Adipocyte (in vitro differentiated cells): ENCODE results near the gene SLC13A3.

Experiments used
- DNase-seq: peaks from one replicate; pipeline ENCODE4 v3.0.0-alpha.2; 2015; ENCODE audit warnings: low read depth
- H3K27me3 ChIP-seq: replicated peaks from 2 replicates; pipeline ENCODE4 v1.7.0; 2013; ENCODE audit warnings: mild to moderate bottlenecking, low read length, moderate library complexity; ENCODE audit not compliant: control insufficient read depth, insufficient read depth
- H3K36me3 ChIP-seq: 2 replicates; pipeline ENCODE4 v1.7.0; 2013; ENCODE audit warnings: low read length, mild to moderate bottlenecking, moderate library complexity; ENCODE audit not compliant: control insufficient read depth, insufficient read depth, severe bottlenecking
- H3K4me1 ChIP-seq: 2 replicates; pipeline ENCODE4 v1.7.0; 2013; ENCODE audit warnings: mild to moderate bottlenecking, low read length, moderate library complexity; ENCODE audit not compliant: control insufficient read depth, insufficient read depth
- H3K4me3 ChIP-seq: 2 replicates; pipeline ENCODE4 v1.7.0; 2013; ENCODE audit warnings: mild to moderate bottlenecking, low read length, moderate library complexity
- H3K9ac ChIP-seq: 2 replicates; pipeline ENCODE4 v1.7.0; 2013; ENCODE audit warnings: mild to moderate bottlenecking, low read length, moderate library complexity
- H3K9me3 ChIP-seq: 2 replicates; pipeline ENCODE4 v1.7.0; 2013; ENCODE audit warnings: mild to moderate bottlenecking, low read length, moderate library complexity; ENCODE audit not compliant: control insufficient read depth

SLC13A3 gene

DNA sequence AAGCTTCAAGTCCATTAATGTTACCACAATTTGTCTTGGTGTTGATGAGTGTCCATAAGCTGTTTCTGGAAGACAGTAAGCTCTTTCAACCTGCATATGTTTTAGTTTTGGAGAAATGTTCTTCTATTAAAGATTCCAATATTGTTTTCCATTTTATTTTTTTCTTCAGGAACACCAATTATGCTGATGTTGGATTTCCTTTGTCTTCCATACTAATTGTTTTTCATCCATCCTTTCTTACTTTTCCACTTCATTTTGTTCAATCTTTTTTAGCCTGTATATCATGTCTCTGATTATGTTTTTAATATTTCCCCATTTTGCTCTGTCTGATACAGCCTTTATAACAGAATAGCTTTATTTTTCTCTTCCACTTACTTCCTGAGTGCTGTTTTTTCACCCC lies 21.9 kb downstream of the SLC13A3 start:
- Histone ChIP-seq H3K9me3 (peaks cover 18% of the 10 kb centered on the region), H3K4me1 (no peaks in the 10 kb centered on the region), H3K4me3 (no peak overlapping the region)

DNA sequence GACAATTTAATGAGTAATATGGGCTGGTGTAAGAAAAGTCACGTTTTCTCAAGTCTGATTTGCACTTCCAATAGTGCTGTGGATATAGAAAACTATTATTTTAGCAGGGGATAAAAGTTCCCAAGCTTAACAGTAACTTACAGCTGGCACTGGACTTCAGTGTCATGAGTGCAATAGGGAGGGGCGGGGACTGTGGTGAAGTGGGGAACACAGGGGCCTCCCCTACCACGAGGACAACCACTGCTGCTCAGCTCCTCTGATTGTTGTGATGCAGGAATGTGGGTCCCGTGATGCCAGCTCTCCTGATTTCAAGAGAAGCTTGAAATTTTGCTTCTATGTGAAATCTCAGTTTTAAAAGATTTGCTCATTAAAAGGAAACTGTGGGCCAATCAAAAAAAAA lies 24.0 kb downstream of the SLC13A3 start:
- no peaks in the 10 kb centered on the region for H3K36me3 ChIP-seq
- DNase-seq, result no peak
- H3K4me1 ChIP-seq, result peaks cover under 1% of the 10 kb centered on the region
- H3K27me3 ChIP-seq, result no peaks in the 10 kb centered on the region
- no peak overlapping the region for H3K9ac ChIP-seq
- H3K4me3 ChIP-seq, result no peak overlapping the region
- peaks cover 19% of the 10 kb centered on the region for H3K9me3 ChIP-seq

More for the DNA sequence above, 21.9 kb downstream of the SLC13A3 start:
- Histone ChIP-seq H3K27me3 (no peaks in the 10 kb centered on the region), H3K9ac (no peak overlapping the region), H3K36me3 (no peaks in the 10 kb centered on the region)
- no peak for DNase-seq

DNA sequence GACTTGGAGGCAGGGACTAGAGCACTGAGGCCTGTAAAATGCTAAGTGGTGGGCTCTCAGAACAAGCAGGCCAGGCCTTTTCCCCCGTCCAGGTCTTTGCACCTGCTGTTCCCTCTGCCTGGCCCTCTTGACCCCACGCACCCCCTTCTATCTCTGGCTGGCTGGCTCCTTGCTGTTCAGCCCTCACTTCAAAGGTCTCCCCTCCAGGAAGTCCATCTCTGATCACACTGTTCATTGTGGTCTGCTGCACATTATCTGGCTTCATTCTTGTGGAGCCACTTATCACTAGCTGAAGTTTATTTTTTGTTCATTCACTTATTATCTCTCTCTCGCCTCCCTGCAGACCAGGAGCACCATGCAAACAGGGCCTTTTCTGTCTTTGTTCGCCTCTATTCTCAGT lies 24.5 kb downstream of the SLC13A3 start:
- Histone ChIP-seq H3K9me3 (peaks cover 19% of the 10 kb centered on the region), H3K36me3 (no peaks in the 10 kb centered on the region), H3K9ac (no peak overlapping the region), H3K4me3 (no peak overlapping the region), H3K27me3 (no peaks in the 10 kb centered on the region), H3K4me1 (peaks cover 5% of the 10 kb centered on the region)
- no peak for DNase-seq

DNA sequence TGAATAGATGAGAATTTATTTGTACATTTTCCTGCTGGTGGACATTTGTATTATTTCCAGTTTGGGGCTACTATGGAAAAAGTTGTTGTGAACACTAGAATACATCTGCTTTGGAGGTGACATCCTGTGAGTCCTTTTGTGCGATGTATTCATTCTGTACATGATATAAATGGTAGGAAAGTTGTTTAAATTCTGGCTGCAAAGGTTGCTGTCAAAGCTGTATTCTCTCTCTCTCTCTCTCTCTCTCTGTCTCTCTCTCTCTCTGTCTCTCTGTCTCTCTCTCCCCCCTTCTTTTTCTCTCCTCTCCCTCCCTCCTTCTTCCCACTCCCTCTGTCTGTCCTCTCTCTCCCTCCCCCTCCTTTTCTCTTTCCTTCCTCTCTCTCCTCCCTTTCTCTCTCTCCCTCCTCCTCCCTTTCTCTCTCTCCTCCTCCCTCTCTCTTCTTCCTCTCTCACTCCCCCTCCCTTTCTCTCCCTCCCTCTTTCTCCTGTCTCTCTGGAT lies 25.3 kb downstream of the SLC13A3 start:
- no peak overlapping the region for H3K4me3 ChIP-seq

DNA sequence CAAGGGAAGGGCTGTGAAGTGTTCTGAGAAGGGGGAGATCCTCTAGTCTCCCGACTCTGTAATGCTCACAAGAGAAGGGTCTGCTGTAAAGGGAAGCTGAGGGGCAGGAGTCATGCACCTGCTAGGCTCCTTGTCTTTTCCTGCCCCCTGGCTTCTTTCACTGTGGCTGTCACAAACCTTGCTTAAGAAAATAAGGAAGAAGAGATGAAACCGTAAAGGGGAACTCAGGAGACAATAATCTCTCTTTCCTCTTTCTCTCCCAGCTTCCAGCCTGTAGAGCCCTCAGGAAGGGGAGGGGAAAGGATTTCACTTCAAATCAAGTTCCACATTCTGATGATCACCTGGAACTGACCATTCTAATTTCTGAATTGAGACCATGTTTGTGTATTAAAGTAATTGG lies 26.3 kb downstream of the SLC13A3 start:
- Histone ChIP-seq H3K36me3 (no peaks in the 10 kb centered on the region), H3K4me3 (no peak overlapping the region), H3K27me3 (no peaks in the 10 kb centered on the region), H3K4me1 (peaks cover 18% of the 10 kb centered on the region), H3K9ac (no peak overlapping the region), H3K9me3 (peaks cover 14% of the 10 kb centered on the region)
- DNase-seq, result no peak

More for the DNA sequence above, 25.3 kb downstream of the SLC13A3 start:
- H3K36me3 ChIP-seq, result no peaks in the 10 kb centered on the region
- peaks cover 19% of the 10 kb centered on the region for H3K9me3 ChIP-seq
- H3K27me3 ChIP-seq, result no peaks in the 10 kb centered on the region
- H3K4me1 ChIP-seq, result peaks cover 14% of the 10 kb centered on the region
- no peak overlapping the region for H3K9ac ChIP-seq
- no peak for DNase-seq

DNA sequence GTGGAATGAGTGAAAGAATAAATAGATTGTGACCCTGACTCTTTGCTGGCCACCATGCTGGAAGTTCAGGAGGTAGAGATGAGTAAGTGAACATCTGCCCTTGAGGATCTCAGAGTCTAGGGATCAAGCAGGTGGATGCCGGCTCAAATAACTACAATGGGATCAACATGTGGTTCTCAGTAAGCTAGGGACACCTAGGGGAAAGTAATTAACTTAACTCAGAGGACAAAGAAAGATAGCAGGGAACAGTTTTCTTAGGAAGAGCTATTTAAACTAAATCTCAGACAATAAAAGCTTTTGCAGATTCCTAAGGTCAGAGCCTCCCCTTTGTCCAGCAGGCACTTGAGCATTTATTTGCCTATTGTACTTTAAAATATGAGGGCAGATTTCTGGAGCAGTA lies 29.1 kb downstream of the SLC13A3 start:
- Histone ChIP-seq H3K4me3 (no peak overlapping the region), H3K9me3 (peaks cover 4% of the 10 kb centered on the region), H3K36me3 (no peaks in the 10 kb centered on the region), H3K27me3 (no peaks in the 10 kb centered on the region), H3K9ac (no peak overlapping the region), H3K4me1 (peaks cover 24% of the 10 kb centered on the region)
- no peak for DNase-seq

DNA sequence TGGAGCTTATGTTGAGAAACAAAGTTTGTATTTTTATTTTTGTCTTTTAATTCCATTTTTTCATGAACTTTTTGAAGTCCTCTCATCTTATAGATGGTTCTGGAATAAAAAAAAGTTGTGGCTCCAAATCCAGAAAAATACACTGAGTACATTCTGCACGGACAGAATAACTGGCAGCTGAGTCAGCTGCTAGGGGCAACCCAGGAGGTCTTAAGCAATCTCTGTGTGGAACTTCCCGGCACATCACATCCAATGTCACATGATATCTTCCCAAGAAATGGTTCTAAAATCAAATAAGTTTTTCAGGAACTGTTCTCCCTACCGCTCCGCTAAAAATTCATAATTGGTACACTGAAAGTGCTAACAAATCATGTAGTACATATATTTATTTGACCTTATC lies 29.8 kb downstream of the SLC13A3 start:
- Histone ChIP-seq H3K4me3 (no peak overlapping the region), H3K9ac (no peak overlapping the region), H3K36me3 (no peaks in the 10 kb centered on the region), H3K27me3 (no peaks in the 10 kb centered on the region), H3K9me3 (peaks cover 4% of the 10 kb centered on the region), H3K4me1 (peaks cover 24% of the 10 kb centered on the region)
- DNase-seq, result peak; percentile 51

DNA sequence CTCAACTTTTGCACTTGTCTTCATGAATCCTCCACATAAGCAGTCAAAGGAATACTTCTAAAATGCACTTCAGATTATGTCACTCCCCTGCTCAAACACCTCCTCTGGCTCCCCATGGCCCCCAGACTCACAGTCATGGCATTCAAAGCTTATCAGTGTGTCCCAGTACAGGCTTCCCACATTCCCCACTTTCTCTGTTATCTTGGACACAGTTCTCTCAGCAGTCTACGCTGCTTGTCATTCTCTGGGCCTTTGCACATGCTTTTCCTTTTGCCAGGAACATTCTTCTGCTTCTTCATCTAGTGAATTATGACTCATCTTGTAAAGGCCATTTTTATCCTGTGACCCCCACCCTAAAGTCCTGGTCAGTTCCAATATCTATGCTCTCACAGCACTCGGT lies 31.8 kb downstream of the SLC13A3 start:
- Histone ChIP-seq H3K9me3 (peaks cover 2% of the 10 kb centered on the region), H3K27me3 (no peaks in the 10 kb centered on the region), H3K4me1 (peaks cover 24% of the 10 kb centered on the region), H3K9ac (no peak overlapping the region), H3K36me3 (no peaks in the 10 kb centered on the region), H3K4me3 (no peak overlapping the region)
- no peak for DNase-seq

DNA sequence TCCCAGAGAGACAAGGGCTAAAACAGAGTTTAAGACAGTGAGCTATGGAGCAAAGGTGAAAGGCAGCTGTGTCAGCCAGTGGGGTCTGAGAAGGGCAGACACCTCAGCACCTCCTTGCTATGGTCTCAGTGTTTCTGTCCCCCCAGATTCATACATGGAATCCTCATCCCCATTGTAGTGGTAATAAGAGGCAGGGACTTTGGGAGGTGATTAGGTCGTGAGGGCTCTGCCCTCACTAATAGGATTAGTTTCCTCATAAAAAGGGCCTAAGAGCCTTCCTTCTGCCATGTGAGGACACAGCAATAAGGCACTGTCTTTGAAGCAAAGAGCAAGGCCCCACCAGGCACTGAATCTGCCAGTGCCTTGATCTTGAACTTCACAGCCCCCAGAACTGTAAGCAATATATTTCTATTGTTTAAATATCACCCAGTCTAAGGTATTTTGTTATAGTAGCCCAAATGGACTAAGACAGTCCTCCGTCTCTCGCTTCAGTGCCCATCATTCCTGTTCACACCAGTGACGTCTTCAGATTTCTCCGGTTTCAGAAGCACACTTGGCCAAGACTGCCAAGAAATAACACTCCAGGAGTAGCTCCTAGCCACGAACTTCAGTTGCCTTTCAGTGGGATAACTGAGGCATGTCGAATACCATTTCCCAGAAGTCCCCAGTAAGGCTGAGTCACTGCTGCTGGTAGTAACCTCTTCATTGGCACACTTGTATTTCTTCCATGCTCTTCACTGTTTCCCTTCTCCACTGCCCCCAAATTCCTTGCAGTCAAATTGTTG lies 32.8 kb downstream of the SLC13A3 start:
- DNase-seq, result no peak
- Histone ChIP-seq H3K9me3 (no peaks in the 10 kb centered on the region), H3K27me3 (no peaks in the 10 kb centered on the region), H3K4me1 (peaks cover 24% of the 10 kb centered on the region), H3K9ac (no peak overlapping the region), H3K36me3 (no peaks in the 10 kb centered on the region), H3K4me3 (no peak overlapping the region)

DNA sequence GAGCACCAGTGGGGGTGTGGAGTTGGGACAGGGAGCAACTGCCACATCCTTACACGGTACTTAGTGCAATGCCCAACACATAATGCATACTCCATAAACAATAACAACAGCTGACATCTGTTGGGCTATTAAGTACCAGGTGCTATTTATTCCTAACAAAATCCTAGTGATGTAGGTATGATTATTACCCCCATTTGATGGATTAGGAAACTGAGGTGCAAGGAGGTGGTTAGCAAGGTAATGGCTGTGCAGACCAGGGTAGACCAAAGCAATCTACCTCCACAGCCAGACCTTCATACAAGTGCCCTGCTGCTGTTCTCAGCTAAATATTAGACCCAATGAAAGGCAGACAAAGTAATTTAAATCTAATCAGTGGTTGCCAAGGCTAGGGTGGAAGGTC lies 36.8 kb downstream of the SLC13A3 start:
- H3K4me3 ChIP-seq, result no peak overlapping the region
- no peak overlapping the region for H3K9ac ChIP-seq
- no peaks in the 10 kb centered on the region for H3K27me3 ChIP-seq
- DNase-seq, result no peak
- H3K9me3 ChIP-seq, result no peaks in the 10 kb centered on the region
- peaks cover 4% of the 10 kb centered on the region for H3K4me1 ChIP-seq
- H3K36me3 ChIP-seq, result no peaks in the 10 kb centered on the region

DNA sequence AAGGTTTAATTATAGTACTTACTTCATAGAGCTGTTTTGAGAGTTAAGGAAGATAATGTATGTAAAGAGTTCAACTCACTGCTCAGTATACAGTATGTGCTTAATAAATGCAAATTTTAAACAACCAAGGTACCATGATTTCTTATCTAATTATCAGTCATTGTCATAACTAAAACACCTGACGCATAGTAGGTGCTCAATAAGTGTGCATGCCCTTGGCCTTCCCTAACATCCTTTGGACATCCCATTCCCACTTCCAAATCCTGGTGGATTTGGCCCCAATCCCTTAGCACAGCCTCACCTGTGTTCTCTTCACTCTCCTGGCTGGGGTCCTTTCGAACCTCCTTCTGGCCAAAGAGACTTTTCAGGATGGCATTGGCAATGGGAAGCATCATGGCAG lies 41.1 kb downstream of the SLC13A3 start:
- H3K36me3 ChIP-seq, result no peaks in the 10 kb centered on the region
- no peak overlapping the region for H3K9ac ChIP-seq
- H3K27me3 ChIP-seq, result no peaks in the 10 kb centered on the region
- no peak overlapping the region for H3K4me3 ChIP-seq
- no peaks in the 10 kb centered on the region for H3K9me3 ChIP-seq
- DNase-seq, result no peak
- no peaks in the 10 kb centered on the region for H3K4me1 ChIP-seq

DNA sequence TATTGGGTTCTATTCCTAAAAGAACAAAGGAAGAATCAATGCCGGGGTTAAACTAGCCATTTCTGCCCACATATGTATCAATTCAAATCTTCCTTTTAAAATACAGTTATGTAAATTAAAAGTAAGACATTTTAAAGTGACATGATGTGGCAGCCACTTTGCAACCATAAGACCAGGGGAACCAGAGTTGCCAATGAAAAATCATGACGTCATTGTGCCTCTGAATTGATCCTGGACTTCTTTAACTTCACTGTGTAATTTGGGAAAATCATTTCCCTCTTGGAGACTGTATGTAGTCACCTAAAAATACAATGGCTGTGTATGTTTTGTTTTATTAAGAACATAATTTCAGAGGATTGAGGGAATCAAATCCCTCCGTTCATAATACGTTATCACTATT lies 42.2 kb downstream of the SLC13A3 start:
- H3K4me3 ChIP-seq, result no peak overlapping the region
- H3K27me3 ChIP-seq, result no peaks in the 10 kb centered on the region
- DNase-seq, result no peak
- H3K4me1 ChIP-seq, result no peaks in the 10 kb centered on the region
- H3K9ac ChIP-seq, result no peak overlapping the region
- H3K9me3 ChIP-seq, result no peaks in the 10 kb centered on the region
- no peaks in the 10 kb centered on the region for H3K36me3 ChIP-seq
